ENCODE data around the gene SWAP70.
"Not testable (repeated sequence)": the region's sequence is repeated elsewhere in the genome, so short reads cannot be mapped to it uniquely, and the experiment has no call there.

Gene SWAP70

GRCh38 chr11:9663699-9664275 lies at the start of gene SWAP70:
Gene SWAP70, plus strand, starts transcription at chr11:9664077. Its CDS starts 103 bp downstream, at chr11:9664180.
- H3K27ac ChIP-seq (ENCODE audit: low read depth, low read length): peak within 1 kb of the TSS; percentile 92
- H3K36me3 ChIP-seq (ENCODE audit: control insufficient read depth in 5 of 5, insufficient read depth in 5 of 5, low read length in 5 of 5): peaks cover 0 to 2% (median 0%) of the 10 kb centered on the region in 5 donors
- peaks cover 0 to 10% (median 0%) of the 10 kb centered on the region in 5 donors for H3K9me3 ChIP-seq (ENCODE audit: control insufficient read depth in 5 of 5, low read length in 5 of 5)
- no peaks in the 10 kb centered on the region for H3K27me3 ChIP-seq (ENCODE audit: control insufficient read depth in 5 of 5, insufficient read depth in 4 of 5, low read length in 5 of 5)
- peak within 1 kb of the TSS; percentile 75 to 94 (median 90) for H3K9ac ChIP-seq (ENCODE audit: low read length in 5 of 5)
- H3K4me1 ChIP-seq (ENCODE audit: control insufficient read depth in 5 of 5, insufficient read depth in 5 of 5, low read length in 5 of 5): peaks cover 0 to 23% (median 16%) of the 10 kb centered on the region in 5 donors
- peak within 1 kb of the TSS; percentile 87 to 97 (median 93) for H3K4me3 ChIP-seq (ENCODE audit: low read depth in 1 of 5, low read length in 5 of 5)

DNA sequence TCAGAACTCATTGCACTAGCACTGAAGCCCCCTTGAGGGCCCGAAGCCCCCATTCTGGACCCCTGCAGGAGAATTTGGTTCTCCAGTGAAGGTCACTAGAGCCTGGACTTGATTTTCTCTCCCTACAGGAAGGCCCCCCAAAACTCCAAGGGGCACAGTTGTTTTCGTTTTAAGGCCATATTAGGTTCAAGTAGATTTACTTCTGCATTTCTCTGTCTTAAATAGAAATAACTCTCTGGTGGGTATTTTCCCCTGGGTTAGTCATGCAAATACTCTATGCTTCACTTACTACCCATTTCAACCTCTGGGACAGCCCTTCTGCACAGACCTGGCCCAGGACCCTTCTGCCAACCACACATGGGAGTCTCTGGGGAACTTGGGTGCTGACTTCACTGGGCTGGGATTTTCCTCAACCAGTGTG lies 48.8 kb upstream of the SWAP70 start:
- no peaks in the 10 kb centered on the region for H3K27me3 ChIP-seq (ENCODE audit: control insufficient read depth in 5 of 5, insufficient read depth in 4 of 5, low read length in 5 of 5)
- H3K9me3 ChIP-seq (ENCODE audit: control insufficient read depth in 5 of 5, low read length in 5 of 5): no peaks in the 10 kb centered on the region
- peaks cover 2 to 27% (median 25%) of the 10 kb centered on the region in 5 donors for H3K4me1 ChIP-seq (ENCODE audit: control insufficient read depth in 5 of 5, insufficient read depth in 5 of 5, low read length in 5 of 5)
- H3K36me3 ChIP-seq (ENCODE audit: control insufficient read depth in 5 of 5, insufficient read depth in 5 of 5, low read length in 5 of 5): no peaks in the 10 kb centered on the region
- H3K9ac ChIP-seq (ENCODE audit: low read length in 5 of 5): peak overlapping the region in 3 of 5 donors; percentile 90 to 96 (median 94)
- peak overlapping the region in 4 of 5 donors; percentile 69 to 80 (median 74) for H3K4me3 ChIP-seq (ENCODE audit: low read depth in 1 of 5, low read length in 5 of 5)
- H3K27ac ChIP-seq (ENCODE audit: low read depth, low read length): peak overlapping the region; percentile 100

DNA sequence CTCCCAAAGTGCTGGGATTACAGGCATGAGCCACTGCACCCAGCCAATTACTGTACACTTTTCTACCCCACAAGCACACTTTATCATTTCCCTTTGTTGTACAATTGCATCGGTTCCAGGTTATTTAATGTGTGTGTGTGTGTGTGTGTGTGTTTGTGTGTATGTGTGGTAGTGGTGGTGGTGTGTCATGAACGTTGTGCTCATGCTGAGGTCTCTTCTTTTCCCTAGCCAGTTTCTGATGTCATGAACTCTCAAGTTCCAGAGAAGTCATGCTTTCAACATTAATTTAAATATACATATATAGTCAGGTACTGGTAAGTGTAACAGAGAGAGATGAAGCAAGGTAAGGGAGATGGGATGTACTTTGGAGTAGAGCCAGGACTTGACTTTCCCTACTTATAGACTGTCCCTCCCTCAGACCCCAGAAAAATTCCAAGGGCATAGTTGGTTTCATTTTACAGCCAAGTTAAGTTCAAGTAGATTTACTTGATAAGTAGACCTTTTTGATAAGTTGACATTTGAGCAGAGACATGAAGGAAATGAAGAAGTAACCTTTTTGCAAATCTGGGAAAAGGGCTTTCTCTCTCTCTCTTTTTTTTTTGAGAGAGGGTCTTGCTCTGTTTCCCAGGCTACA lies 47.7 kb upstream of the SWAP70 start:
- Histone ChIP-seq H3K4me1 (ENCODE audit: control insufficient read depth in 5 of 5, insufficient read depth in 5 of 5, low read length in 5 of 5) (peaks cover 2 to 27% (median 25%) of the 10 kb centered on the region in 5 donors), H3K36me3 (ENCODE audit: control insufficient read depth in 5 of 5, insufficient read depth in 5 of 5, low read length in 5 of 5) (no peaks in the 10 kb centered on the region), H3K27me3 (ENCODE audit: control insufficient read depth in 5 of 5, insufficient read depth in 4 of 5, low read length in 5 of 5) (no peaks in the 10 kb centered on the region), H3K9ac (ENCODE audit: low read length in 5 of 5) (no peak overlapping the region), H3K4me3 (ENCODE audit: low read depth in 1 of 5, low read length in 5 of 5) (no peak overlapping the region), H3K27ac (ENCODE audit: low read depth, low read length) (no peak overlapping the region), H3K9me3 (ENCODE audit: control insufficient read depth in 5 of 5, low read length in 5 of 5) (no peaks in the 10 kb centered on the region)

GRCh38 chr11:9616858-9617257 lies 47.0 kb upstream of the SWAP70 start:
- Histone ChIP-seq H3K4me1 (ENCODE audit: control insufficient read depth in 5 of 5, insufficient read depth in 5 of 5, low read length in 5 of 5) (peaks cover 2 to 27% (median 25%) of the 10 kb centered on the region in 5 donors), H3K36me3 (ENCODE audit: control insufficient read depth in 5 of 5, insufficient read depth in 5 of 5, low read length in 5 of 5) (no peaks in the 10 kb centered on the region), H3K9me3 (ENCODE audit: control insufficient read depth in 5 of 5, low read length in 5 of 5) (no peaks in the 10 kb centered on the region), H3K9ac (ENCODE audit: low read length in 5 of 5) (no peak overlapping the region), H3K27ac (ENCODE audit: low read depth, low read length) (no peak overlapping the region), H3K27me3 (ENCODE audit: control insufficient read depth in 5 of 5, insufficient read depth in 4 of 5, low read length in 5 of 5) (no peaks in the 10 kb centered on the region), H3K4me3 (ENCODE audit: low read depth in 1 of 5, low read length in 5 of 5) (no peak overlapping the region)

DNA sequence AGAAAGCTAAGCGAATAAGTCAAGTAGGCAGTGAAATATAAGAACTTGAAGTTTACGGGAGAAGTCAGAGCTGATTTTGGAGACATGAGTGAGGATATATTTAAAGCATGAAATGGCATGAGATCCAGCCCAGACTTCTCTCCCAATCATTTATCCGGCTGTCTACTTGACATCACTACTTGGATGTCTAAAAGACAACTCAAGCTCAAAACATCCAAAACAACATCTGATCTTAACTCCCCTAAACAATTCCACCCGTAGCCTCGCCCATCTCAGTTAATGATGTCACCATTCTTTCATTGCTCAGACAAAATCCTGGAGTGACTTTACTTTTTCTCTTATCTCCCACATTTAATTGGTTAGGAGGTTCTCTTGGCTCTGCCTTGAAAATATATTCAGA lies 45.9 kb upstream of the SWAP70 start:
- H3K36me3 ChIP-seq (ENCODE audit: control insufficient read depth in 5 of 5, insufficient read depth in 5 of 5, low read length in 5 of 5): no peaks in the 10 kb centered on the region
- H3K27ac ChIP-seq (ENCODE audit: low read depth, low read length): no peak overlapping the region
- H3K4me3 ChIP-seq (ENCODE audit: low read depth in 1 of 5, low read length in 5 of 5): no peak overlapping the region
- H3K27me3 ChIP-seq (ENCODE audit: control insufficient read depth in 5 of 5, insufficient read depth in 4 of 5, low read length in 5 of 5): no peaks in the 10 kb centered on the region
- peaks cover 2 to 23% (median 21%) of the 10 kb centered on the region in 5 donors for H3K4me1 ChIP-seq (ENCODE audit: control insufficient read depth in 5 of 5, insufficient read depth in 5 of 5, low read length in 5 of 5)
- H3K9me3 ChIP-seq (ENCODE audit: control insufficient read depth in 5 of 5, low read length in 5 of 5): no peaks in the 10 kb centered on the region
- H3K9ac ChIP-seq (ENCODE audit: low read length in 5 of 5): no peak overlapping the region

GRCh38 chr11:9619004-9619403 lies 44.9 kb upstream of the SWAP70 start:
- Histone ChIP-seq H3K9ac (ENCODE audit: low read length in 5 of 5) (no peak overlapping the region), H3K4me3 (ENCODE audit: low read depth in 1 of 5, low read length in 5 of 5) (no peak overlapping the region), H3K4me1 (ENCODE audit: control insufficient read depth in 5 of 5, insufficient read depth in 5 of 5, low read length in 5 of 5) (peaks cover 2 to 16% (median 14%) of the 10 kb centered on the region in 5 donors), H3K36me3 (ENCODE audit: control insufficient read depth in 5 of 5, insufficient read depth in 5 of 5, low read length in 5 of 5) (no peaks in the 10 kb centered on the region), H3K9me3 (ENCODE audit: control insufficient read depth in 5 of 5, low read length in 5 of 5) (no peaks in the 10 kb centered on the region), H3K27me3 (ENCODE audit: control insufficient read depth in 5 of 5, insufficient read depth in 4 of 5, low read length in 5 of 5) (no peaks in the 10 kb centered on the region), H3K27ac (ENCODE audit: low read depth, low read length) (no peak overlapping the region)

GRCh38 chr11:9619971-9620370 lies 43.9 kb upstream of the SWAP70 start:
- H3K9ac ChIP-seq (ENCODE audit: low read length in 5 of 5): no peak overlapping the region
- H3K4me1 ChIP-seq (ENCODE audit: control insufficient read depth in 5 of 5, insufficient read depth in 5 of 5, low read length in 5 of 5): peaks cover 0 to 12% (median 6%) of the 10 kb centered on the region in 5 donors
- H3K4me3 ChIP-seq (ENCODE audit: low read depth in 1 of 5, low read length in 5 of 5): no peak overlapping the region
- no peaks in the 10 kb centered on the region for H3K27me3 ChIP-seq (ENCODE audit: control insufficient read depth in 5 of 5, insufficient read depth in 4 of 5, low read length in 5 of 5)
- H3K36me3 ChIP-seq (ENCODE audit: control insufficient read depth in 5 of 5, insufficient read depth in 5 of 5, low read length in 5 of 5): no peaks in the 10 kb centered on the region
- H3K9me3 ChIP-seq (ENCODE audit: control insufficient read depth in 5 of 5, low read length in 5 of 5): no peaks in the 10 kb centered on the region
- no peak overlapping the region for H3K27ac ChIP-seq (ENCODE audit: low read depth, low read length)

GRCh38 chr11:9622353-9622752 lies 41.5 kb upstream of the SWAP70 start:
- not testable (repeated sequence) for H3K27me3 ChIP-seq (ENCODE audit: control insufficient read depth in 5 of 5, insufficient read depth in 4 of 5, low read length in 5 of 5); H3K9me3 ChIP-seq (ENCODE audit: control insufficient read depth in 5 of 5, low read length in 5 of 5); H3K36me3 ChIP-seq (ENCODE audit: control insufficient read depth in 5 of 5, insufficient read depth in 5 of 5, low read length in 5 of 5); H3K27ac ChIP-seq (ENCODE audit: low read depth, low read length); H3K9ac ChIP-seq (ENCODE audit: low read length in 5 of 5); H3K4me3 ChIP-seq (ENCODE audit: low read depth in 1 of 5, low read length in 5 of 5)
- H3K4me1 ChIP-seq (ENCODE audit: control insufficient read depth in 5 of 5, insufficient read depth in 5 of 5, low read length in 5 of 5): peaks cover 6 to 30% (median 9%) of the 10 kb centered on the region in 5 donors

- H3K36me3 ChIP-seq (ENCODE audit: control insufficient read depth in 5 of 5, insufficient read depth in 5 of 5, low read length in 5 of 5); H3K9ac ChIP-seq (ENCODE audit: low read length in 5 of 5); H3K4me3 ChIP-seq (ENCODE audit: low read depth in 1 of 5, low read length in 5 of 5); H3K27me3 ChIP-seq (ENCODE audit: control insufficient read depth in 5 of 5, insufficient read depth in 4 of 5, low read length in 5 of 5); H3K27ac ChIP-seq (ENCODE audit: low read depth, low read length); H3K9me3 ChIP-seq (ENCODE audit: control insufficient read depth in 5 of 5, low read length in 5 of 5): not testable (repeated sequence)
- peaks cover 6 to 31% (median 9%) of the 10 kb centered on the region in 5 donors for H3K4me1 ChIP-seq (ENCODE audit: control insufficient read depth in 5 of 5, insufficient read depth in 5 of 5, low read length in 5 of 5)
These were observed 40.8 kb upstream of the SWAP70 start for GRCh38 chr11:9623053-9623452.

- Histone ChIP-seq H3K9me3 (ENCODE audit: control insufficient read depth in 5 of 5, low read length in 5 of 5) (no peaks in the 10 kb centered on the region), H3K9ac (ENCODE audit: low read length in 5 of 5) (no peak overlapping the region), H3K27me3 (ENCODE audit: control insufficient read depth in 5 of 5, insufficient read depth in 4 of 5, low read length in 5 of 5) (no peaks in the 10 kb centered on the region), H3K4me3 (ENCODE audit: low read depth in 1 of 5, low read length in 5 of 5) (no peak overlapping the region), H3K27ac (ENCODE audit: low read depth, low read length) (no peak overlapping the region), H3K4me1 (ENCODE audit: control insufficient read depth in 5 of 5, insufficient read depth in 5 of 5, low read length in 5 of 5) (peaks cover 6 to 31% (median 9%) of the 10 kb centered on the region in 5 donors), H3K36me3 (ENCODE audit: control insufficient read depth in 5 of 5, insufficient read depth in 5 of 5, low read length in 5 of 5) (no peaks in the 10 kb centered on the region)
These were observed 39.4 kb upstream of the SWAP70 start for GRCh38 chr11:9624448-9624847.

All from subcutaneous abdominal adipose tissue (tissue), 5 donors.